HL-60 (cell line): ENCODE measurements around the gene GET3.
A peak's percentile ranks its signal among the peaks of the same experiment; 100 is the strongest.

Source experiments
- DNase-seq, 2 experiments: peaks; one replicate each; pipeline ENCODE4 v3.0.0-alpha.2; 2010 to 2020; ENCODE audit warnings: low read depth in 1 of 2, low spot score in 1 of 2
- H3K27ac ChIP-seq: fragments of 250-450 bp; sonication (Bioruptor Pico); replicated peaks from 2 replicates; pipeline ENCODE4 v1.5.1; 2020; ENCODE audit warnings: mild to moderate bottlenecking, moderate library complexity
- H3K27me3 ChIP-seq: fragments of 250-450 bp; sonication (Bioruptor Pico); 2 replicates; pipeline ENCODE4 v1.5.1; 2021; ENCODE audit warnings: mild to moderate bottlenecking, moderate library complexity; ENCODE audit not compliant: insufficient read depth, poor library complexity, severe bottlenecking
- H3K4me3 ChIP-seq: replicated peaks from 2 replicates; pipeline ENCODE4 v1.5.1; 2011; ENCODE audit warnings: mild to moderate bottlenecking, control low read depth, low read length; ENCODE audit not compliant: insufficient read depth
- CTCF ChIP-seq: IDR thresholded peaks from one replicate; pipeline ENCODE4 v1.5.1; 2011; ENCODE audit warnings: low read length, control low read depth, inconsistent platforms; ENCODE audit not compliant: insufficient read depth
- GABPA ChIP-seq: IDR thresholded peaks from 2 replicates; pipeline ENCODE4 v1.6.1; 2012; ENCODE audit warnings: low read depth
- POLR2AphosphoS5 ChIP-seq: IDR thresholded peaks from 2 replicates; pipeline ENCODE4 v1.6.1; 2012; ENCODE audit warnings: low read depth
- REST ChIP-seq: IDR thresholded peaks from 2 replicates; pipeline ENCODE4 v1.6.1; 2012; ENCODE audit warnings: low read depth; ENCODE audit not compliant: insufficient replicate concordance
- SPI1 ChIP-seq: IDR thresholded peaks from 2 replicates; pipeline ENCODE4 v1.6.1; 2012; ENCODE audit warnings: low read depth, mild to moderate bottlenecking, borderline replicate concordance

GET3 gene

GRCh38 chr19:12790628-12791344 lies 53.5 kb downstream of the GET3 start:
- H3K27me3 ChIP-seq: no peaks in the 10 kb centered on the region
- TF ChIP-seq REST: no peak
- TF ChIP-seq SPI1: peak; percentile 4; the same call in 1 of the 2 replicates
- H3K27ac ChIP-seq: peak overlapping the region; percentile 95
- peak overlapping the region; percentile 91 for H3K4me3 ChIP-seq
- no peak for DNase-seq

- TF ChIP-seq POLR2AphosphoS5 (peak; percentile 100), REST (peak; percentile 78), SPI1 (peak; percentile 53; the same call in 1 of the 2 replicates), GABPA (no peak), CTCF (no peak)
- peak within 1 kb of the TSS; percentile 91 for H3K4me3 ChIP-seq
- H3K27me3 ChIP-seq: no peaks in the 10 kb centered on the region
- peak; percentile 96 to 97 for DNase-seq
- peak within 1 kb of the TSS; percentile 95 for H3K27ac ChIP-seq
Measured at GRCh38 chr19:12791345-12792050, 54.2 kb downstream of the GET3 start, which contains the start of gene JUNB. TSS of gene JUNB (plus strand) at chr19:12791486. CDS start at chr19:12791772, 286 bp downstream.

- peak in 1 of 2 experiments; percentile 86 for DNase-seq
- Histone ChIP-seq H3K4me3 (peak overlapping the region; percentile 91), H3K27ac (peak overlapping the region; percentile 95), H3K27me3 (no peaks in the 10 kb centered on the region)
- TF ChIP-seq SPI1 (peak; percentile 31; the same call in 1 of the 2 replicates), CTCF (no peak), POLR2AphosphoS5 (no peak; the same call in 1 of the 2 replicates), GABPA (peak; percentile 77), REST (no peak)
Measured at GRCh38 chr19:12792051-12792852, 55.0 kb downstream of the GET3 start.
